M059J (cell line): Measurements from ENCODE around the gene CTSW. TPM values are rescaled to one million over a fixed set of nuclear protein-coding genes. Genes with fewer than 3 reads are reported as not detected.

ENCODE experiments used
- DNase-seq: peaks from one replicate; pipeline ENCODE4 v3.0.0-alpha.2; 2012; ENCODE audit warnings: low read depth
- total RNA-seq: library from RNA; depleted of rRNA; stranded (reverse); fragments of >200 nt; shearing (Covaris generic); gene quantifications from 2 replicates; pipeline ENCODE4 v1.2.3, GENCODE V29; 2014; rRNA removed

The CTSW gene
- total RNA-seq, 1 experiment from 2014 or later, result 1.5 TPM

GRCh38 chr11:65927904-65928397, 48.3 kb downstream of the CTSW start:
- DNase-seq, result peak; percentile 62

- no peak for DNase-seq
Observed at GRCh38 chr11:65928667-65929066, 49.0 kb downstream of the CTSW start.

GRCh38 chr11:65931773-65932557, 52.3 kb downstream of the CTSW start:
- DNase-seq, result no peak

GRCh38 chr11:65932558-65932919, 52.9 kb downstream of the CTSW start:
- DNase-seq, result peak; percentile 27

Other genes starting within 250 kb of the CTSW start
- 8.7 and 22.7 TPM in 2 replicates for gene SIPA1, start 241.7 kb upstream of the CTSW start, total RNA-seq
- 37.2 and 49.1 TPM in 2 replicates for gene RELA, start 216.9 kb upstream of the CTSW start, total RNA-seq
- 21.6 and 37.8 TPM in 2 replicates for gene KAT5, start 167.6 kb upstream of the CTSW start, total RNA-seq
- gene RNASEH2C, start 159.0 kb upstream of the CTSW start, total RNA-seq, result 45.0 and 48.2 TPM in 2 replicates
- gene AP5B1, start 98.9 kb upstream of the CTSW start, total RNA-seq, result 5.9 and 13.0 TPM in 2 replicates
- not detected in 2 replicates for gene OVOL1, start 92.8 kb upstream of the CTSW start, total RNA-seq
- gene SNX32, start 45.9 kb upstream of the CTSW start, total RNA-seq, result 0.12 TPM in 1 of 2 replicates, not detected in the other
- gene CFL1, start 21.7 kb upstream of the CTSW start, total RNA-seq, result 1,801 and 2,276 TPM in 2 replicates
- 22.7 and 42.4 TPM in 2 replicates for gene MUS81, start 19.4 kb upstream of the CTSW start, total RNA-seq
- gene EFEMP2, start 7.0 kb upstream of the CTSW start, total RNA-seq, result 14.4 and 25.3 TPM in 2 replicates
- gene FIBP, start 8.6 kb downstream of the CTSW start, total RNA-seq, result 149 and 165 TPM in 2 replicates
- gene CCDC85B, start 10.8 kb downstream of the CTSW start, total RNA-seq, result 57.1 and 95.3 TPM in 2 replicates
- gene FOSL1, start 20.6 kb downstream of the CTSW start, total RNA-seq, result 253 and 286 TPM in 2 replicates
- gene C11orf68, start 39.2 kb downstream of the CTSW start, total RNA-seq, result 39.1 and 47.9 TPM in 2 replicates
- gene DRAP1, start 39.6 kb downstream of the CTSW start, total RNA-seq, result 456 and 489 TPM in 2 replicates
- not detected in 2 replicates for gene TSGA10IP, start 65.6 kb downstream of the CTSW start, total RNA-seq
- 60.3 and 102 TPM in 2 replicates for gene SART1, start 81.9 kb downstream of the CTSW start, total RNA-seq
- gene EIF1AD, start 122.3 kb downstream of the CTSW start, total RNA-seq, result 46.0 and 46.9 TPM in 2 replicates
- gene BANF1, start 122.7 kb downstream of the CTSW start, total RNA-seq, result 97.1 and 106 TPM in 2 replicates
- 0.20 TPM in 1 of 2 replicates, not detected in the other for gene CST6, start 132.2 kb downstream of the CTSW start, total RNA-seq
- gene CATSPER1, start 146.6 kb downstream of the CTSW start, total RNA-seq, result 1.6 TPM in 2 replicates
- not detected in 2 replicates for gene GAL3ST3, start 169.3 kb downstream of the CTSW start, total RNA-seq
- gene SF3B2, start 172.5 kb downstream of the CTSW start, total RNA-seq, result 164 and 233 TPM in 2 replicates
- gene PACS1, start 190.4 kb downstream of the CTSW start, total RNA-seq, result 24.2 and 32.7 TPM in 2 replicates